GM19395 (cell line): ENCODE results near the gene DNMT3L.
"Not testable (repeated sequence)": the region's sequence is repeated elsewhere in the genome, so short reads cannot be mapped to it uniquely, and the experiment has no call there.

ENCODE experiments used
- ATAC-seq: cut with Tn5 transposase; IDR thresholded peaks from one replicate; pipeline ENCODE4 v1.9.1; 2021; ENCODE audit warnings: mild to moderate bottlenecking, moderate library complexity; ENCODE audit not compliant: unreplicated experiment

DNMT3L gene

DNA sequence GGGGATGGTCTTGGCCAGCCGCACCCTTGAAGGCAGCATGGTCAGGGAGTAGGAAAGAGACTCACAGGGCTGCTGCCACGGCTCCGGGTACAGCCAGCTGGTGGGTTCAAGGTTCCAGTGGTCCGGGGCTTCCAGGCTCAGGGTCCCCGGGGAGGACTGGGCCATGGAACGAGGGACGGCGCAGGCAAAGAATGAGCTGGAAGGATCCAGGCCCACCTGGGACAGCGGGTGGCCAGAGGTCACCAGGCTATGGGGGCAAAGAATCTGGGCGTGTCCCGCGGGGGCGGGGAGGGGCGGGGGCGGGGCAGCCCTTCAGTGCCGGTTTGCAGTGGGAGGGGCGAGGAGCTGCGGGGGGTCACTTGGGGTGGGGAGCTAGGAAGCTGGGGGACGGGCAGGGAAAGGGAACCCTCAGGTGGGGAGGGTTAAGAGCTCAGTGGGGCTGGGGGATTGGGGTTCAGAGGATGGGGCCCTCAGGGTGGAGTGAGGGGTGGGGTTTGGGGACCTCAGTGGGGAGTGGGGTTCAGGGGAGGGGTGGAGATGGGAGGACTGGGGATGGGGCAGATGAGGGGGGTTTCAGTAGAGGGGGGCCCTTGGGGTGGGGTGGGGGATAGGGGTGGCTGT is at the start of gene DNMT3L:
DNMT3L (minus strand) TSS at position 223 of the 621 bp plus-strand sequence. CDS start 638 bp downstream, outside the sequence.
- ATAC-seq = no peak

DNA sequence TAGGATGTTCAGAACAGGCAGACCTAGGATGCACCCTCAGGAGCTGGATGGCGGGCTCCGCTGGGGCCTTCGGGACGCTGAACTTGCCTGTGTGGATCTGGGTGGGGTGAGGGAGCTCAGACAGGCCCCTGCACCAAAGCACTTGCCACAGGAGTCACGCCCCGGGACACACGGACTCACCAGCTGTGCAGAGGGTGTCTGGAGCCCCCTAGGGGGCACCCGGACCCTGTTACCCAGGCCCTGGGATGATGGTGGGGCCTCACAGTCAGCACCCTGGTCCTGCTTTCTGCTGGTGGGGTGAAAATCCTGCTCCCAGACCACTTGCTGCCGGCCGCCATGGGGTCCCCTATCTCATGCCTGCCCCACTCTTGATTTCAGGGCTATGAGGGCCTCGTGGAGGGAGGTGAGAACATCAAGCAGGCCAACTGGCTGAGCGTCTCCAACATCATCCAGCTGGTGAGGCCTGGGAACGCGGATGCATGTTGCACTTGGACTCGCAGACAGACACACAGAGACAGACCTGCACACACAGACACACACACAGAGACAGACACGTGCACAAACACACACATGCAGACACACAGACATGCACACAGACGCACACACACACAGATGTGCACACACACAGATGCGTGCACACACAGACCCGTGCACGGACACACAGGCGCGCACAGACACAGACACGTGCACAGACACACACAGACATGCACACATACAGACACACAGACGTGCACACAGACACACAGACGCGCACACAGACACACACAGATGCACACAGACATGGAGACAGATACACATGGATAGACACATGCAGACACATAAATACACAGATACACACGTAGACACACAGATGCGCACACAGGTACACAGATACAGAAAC is 49.2 kb upstream of the DNMT3L start:
- no peak for ATAC-seq

DNA sequence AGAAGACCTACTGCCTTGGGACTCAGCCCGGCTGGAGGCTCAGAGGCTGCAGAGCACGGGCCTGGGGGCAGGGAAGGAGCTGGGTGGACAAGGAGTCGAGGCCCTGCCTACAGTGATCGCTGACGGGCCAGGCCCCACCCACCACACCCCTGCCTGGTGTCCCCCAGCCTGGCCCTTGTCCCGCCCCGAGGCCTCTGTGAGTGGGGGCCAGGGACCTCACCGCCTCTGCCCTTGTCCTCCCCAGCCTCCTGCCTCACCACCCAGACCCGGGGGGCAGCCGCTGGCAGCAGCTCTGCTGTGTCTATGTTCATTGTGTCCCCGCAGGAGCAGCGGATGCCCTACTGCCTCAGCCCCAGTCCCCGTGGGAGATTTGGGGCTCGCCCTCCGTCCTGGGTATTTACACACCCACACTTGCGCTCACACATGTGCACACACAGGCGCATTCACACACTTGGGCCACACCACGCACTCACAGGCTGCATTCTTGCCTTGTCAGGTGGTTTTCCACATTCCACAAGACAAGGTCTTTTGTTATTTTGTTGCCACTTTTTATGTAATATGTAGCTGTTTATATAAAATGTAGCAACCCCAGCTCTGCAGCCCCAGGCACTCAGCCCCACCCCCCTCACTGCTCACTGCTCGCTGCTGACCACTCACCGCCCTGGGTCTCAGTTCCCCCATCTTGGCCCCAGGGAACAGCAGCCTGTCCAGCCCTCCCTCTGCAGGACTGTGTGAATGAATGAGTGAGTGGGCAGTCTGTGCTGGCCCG is 45.4 kb upstream of the DNMT3L start:
- no peak for ATAC-seq

DNA sequence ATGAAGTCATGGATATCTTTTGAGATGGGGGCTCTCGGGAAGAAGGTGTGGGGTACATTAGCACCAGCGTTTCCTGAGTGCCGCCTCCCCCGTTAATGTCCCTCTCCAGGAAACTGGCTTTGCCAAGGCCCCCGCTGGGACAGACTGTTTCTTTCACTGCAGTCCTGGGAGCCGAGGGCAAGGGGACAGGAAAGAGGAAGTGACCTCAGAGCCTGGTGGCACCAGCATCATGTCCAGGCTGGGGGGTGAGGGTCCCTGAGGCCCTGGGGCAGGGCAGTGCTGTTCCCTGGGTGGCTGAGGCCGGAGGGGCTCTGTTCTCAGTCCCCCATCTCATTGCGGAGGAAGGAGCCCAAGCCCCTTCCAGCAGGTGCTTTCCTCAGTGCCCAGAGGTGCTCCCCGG is 44.0 kb upstream of the DNMT3L start:
- ATAC-seq = no peak

DNA sequence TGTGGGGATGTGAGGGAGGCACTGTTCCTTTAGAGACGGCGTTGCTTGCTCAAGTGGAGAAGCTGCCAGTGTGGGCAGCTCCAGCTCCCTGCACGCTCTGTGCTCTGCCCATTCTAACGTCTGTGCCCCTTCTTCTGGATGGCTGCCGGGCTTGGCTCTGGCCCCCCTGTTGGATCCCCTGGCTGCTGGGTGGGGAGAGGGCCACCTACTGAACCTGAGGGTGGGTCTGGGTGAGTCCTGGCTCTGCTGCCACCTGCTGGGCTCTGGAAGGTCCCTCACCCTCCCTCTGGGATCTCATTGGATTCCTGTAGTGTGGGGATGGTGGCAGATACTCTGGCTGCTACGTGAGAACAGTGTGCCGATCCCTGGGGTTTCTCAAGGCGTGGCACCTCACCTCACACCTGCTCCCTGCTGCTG is 43.2 kb upstream of the DNMT3L start:
- no peak for ATAC-seq

DNA sequence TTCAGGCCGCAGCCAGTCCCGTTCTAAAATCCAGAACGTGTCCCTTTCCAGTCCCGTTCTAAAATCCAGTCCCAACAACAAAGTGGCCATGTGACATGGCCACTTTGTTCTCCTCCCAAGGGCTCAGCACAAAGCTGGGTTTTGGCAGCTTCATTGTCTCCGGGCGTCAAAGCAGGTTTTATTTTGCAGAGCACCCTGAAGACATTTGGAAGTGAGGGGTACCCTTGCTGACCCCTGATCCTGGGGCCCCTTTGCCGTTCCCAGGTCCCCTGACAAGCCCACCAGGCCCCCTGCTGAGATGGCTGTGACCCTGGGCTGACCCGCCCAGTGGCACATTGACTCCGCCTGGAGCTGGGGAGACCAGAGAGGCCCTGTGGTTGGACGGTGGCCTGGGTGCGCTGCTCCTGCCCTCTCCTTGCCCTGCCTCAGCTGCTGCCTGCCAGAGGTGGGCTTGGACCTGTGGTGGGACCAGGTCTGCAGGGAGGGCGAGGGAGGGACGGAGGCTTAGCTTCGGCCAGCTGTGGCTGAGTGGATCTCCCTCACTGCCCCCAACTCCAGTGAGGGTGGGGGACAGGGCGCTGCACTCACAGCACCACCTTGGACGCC is 42.4 kb upstream of the DNMT3L start:
- ATAC-seq = no peak

DNA sequence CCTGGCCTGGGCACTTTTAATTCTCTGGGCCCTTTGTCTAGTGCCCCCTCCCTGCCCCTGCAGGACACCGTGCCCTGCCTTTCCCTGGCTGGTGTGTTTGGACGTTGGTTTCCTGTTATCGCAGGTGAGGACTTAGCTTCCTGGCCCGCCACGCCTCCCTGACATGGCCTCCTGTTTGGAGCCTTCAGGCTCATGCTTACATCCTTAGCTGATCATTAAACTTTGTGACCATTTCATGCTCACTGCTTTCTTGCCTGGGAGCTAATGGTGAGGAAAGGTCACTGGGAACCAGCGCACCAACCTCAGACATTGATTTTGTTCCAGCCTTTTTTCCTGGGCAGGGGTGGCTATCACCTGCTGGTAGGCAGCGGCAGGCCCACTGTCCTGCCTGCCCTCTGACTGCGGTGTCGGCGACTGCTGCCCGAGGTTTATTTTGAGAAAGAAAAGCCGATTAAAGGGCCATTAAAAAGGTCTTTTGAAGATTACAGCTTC is 41.8 kb upstream of the DNMT3L start:
- ATAC-seq = no peak

DNA sequence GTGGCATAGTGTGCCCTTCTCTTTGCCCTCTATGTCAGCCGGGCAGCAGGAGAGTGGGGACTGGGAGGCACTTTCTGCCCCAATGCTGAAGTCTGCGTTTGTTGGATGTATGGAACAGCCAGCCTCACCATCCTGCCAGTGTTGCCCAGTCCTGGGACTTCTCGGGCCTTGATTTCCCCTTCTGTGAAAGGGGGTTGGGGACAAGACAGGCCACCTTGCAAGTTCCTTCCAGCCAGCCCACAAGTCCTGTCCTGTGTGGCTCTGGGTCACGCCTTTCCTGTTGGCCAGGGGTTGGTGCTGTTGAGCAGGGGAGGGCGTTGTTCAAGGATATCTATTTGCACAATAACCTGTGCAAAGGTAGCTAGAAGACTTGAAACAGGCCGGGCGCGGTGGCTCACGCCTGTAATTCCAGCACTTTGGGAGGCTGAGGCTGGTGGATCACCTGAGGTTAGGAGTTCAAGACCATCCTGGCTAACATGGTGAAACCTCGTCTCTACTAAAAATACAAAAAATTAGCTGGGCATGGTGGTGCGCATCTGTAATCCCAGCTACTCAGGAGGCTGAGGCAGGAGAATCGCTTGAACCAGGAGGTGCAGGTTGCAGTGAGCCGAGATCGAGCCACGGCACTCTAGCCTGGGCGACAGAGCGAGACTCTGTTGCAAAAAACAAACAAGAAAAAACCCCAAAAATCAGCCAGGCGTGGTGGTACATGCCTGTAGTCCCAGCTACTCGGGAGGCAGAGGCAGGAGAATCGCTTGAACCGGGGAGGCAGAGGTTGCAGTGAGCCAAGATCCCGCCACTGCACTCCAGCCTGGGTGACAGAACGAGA is 41.1 kb upstream of the DNMT3L start:
- not testable (repeated sequence) for ATAC-seq

DNA sequence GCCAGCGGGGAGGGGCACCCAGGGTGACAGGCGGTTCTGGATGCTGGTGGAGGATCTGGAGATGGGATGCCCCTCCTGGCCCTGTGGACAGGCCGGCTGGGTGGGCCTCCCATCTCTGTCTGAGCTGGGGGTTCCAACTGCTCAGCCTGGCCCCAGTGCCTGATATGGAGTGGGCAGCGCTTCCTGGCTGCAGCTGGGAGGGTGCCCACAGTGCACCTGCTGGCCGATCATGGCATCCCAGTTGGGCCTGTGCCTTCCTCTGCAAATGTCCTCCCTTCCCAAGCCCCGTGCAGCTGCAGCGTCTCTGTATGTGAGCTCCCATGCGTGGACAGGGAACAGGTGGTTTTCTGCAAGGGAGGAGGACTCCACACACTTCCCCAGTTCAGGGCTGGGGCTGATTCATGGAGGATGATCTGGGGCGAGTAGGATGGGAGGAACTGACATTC is 40.3 kb upstream of the DNMT3L start:
- ATAC-seq = no peak

DNA sequence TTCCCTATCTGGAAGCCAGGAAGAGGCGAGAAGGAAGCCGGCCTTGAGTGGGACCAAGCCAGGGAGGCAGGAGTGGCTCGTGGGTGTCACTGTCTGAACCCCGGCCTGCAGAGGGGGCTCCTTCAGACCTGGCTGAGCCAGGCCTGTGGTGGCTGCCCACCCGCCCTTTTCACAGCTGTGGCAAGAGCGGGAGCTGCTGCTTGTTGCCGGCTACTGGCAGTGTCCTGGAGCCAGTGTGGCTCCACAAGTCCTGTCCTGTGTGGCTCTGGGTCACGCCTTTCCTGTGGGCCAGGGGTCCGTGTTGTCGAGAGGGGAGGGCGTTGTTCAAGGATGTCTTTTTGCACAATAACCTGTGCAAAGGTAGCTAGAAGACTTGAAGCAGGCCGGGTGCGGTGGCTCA is 39.4 kb upstream of the DNMT3L start:
- ATAC-seq = no peak

DNA sequence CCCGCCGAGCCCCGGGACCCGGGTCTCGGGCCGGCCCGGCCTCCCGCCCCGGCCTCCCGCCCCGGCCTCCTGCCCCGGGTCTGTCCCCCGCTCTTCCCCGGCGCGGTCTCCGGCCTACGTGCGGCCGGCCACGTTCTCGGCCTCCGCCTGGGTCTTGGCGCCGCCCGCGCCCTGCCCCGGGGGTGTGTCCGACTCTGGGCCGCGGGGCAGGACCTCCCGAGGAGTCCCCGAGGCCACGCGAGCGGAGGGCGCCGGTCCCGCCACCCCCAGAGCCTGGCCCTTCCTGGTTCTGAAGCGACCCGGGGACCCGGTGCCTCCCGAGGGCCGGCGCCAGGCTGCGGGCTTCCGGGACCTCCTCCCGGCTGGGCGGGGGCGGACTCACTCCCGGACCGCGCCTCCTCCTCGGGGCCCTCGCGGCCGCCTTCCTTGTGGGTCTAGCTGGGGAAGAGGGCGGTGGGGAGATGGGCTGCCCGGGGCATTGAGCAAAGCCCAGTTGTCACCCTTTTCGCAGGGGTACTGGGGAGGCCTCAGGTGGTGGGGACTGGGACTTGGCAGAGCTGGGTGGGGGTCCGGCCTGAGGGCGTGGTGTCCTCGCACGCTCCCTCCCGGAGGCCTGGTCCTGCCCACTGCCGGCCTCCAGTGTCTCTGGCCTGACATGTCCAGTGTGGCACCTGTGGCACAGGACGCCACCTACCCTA is 38.7 kb upstream of the DNMT3L start:
- peak; percentile 40 for ATAC-seq

DNA sequence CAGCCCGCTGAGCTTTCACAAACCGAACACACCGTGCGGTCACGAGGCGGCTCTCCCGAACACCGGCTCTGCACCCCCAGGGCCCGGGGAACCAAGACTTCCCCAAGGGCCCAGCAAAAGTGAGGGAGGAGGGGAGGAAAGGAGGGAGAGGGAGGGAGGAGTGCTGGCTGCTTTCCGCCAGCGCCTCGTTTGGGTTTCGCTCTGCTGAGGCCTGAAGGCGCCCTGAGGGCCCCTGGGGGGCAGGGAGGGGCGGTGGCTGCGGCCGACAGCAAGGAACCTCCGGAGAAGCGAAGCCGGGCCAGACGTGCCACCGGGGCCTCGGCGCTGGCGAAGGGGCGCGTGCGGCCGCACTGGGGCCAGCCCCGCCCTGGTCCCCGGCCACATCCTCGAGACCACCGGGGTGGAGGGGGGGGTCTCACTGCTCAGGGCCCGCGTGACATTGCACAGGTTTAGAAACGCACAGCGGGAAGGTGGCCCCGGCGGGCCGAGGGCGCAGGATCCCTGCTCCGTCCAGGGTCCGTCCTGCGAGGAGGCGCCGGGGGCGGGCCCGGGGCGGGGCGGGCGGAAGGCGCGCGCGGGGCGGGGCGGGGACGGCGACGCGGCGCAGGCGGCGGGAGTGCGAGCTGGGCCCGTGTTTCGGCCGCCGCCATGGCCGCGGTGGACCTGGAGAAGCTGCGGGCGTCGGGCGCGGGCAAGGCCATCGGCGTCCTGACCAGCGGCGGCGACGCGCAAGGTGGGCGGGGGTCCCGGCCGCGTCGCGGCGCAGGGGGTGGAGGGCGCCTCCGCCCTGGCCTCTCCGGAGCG is 38.0 kb upstream of the DNMT3L start, which contains the start of gene PFKL:
PFKL (plus strand) TSS at position 596 of the 804 bp plus-strand sequence; CDS start at position 649, 53 bp downstream.
- ATAC-seq = peak; percentile 65

DNA sequence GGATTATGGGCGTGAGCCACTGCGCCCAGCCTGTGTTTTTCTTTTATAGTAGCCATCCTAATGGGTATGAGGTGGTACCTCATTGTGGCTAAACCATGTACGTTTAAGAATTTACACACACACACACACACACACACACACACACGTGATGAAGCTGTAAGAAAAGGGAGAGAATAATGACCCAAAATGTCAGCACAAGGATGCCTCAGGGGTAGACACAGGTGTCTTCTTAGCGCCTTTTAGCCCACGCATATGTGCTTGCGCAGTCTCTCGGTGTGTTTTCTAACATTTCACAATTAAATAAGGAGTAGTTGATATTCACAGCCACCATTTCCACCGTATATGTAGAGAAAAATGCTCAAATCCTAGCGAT is 37.4 kb upstream of the DNMT3L start:
- ATAC-seq = no peak

DNA sequence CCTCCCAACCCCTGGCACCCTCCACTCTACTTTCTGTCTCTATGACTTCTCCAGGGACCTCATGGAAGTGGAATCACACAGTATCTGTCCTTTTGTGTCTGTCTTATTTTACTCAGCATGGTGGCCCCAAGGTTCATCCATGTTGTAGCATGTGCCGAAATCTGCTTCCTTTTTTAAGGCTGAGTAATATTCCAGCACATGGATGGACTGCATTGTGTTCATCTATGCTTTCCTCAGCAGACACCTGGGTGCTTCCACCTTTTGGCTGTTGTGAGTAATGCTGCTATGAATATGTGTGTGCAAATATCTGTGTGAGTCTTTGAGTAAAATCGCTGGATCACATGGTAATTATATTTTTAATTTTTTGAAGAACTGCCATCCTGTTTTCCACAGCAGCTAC is 36.6 kb upstream of the DNMT3L start:
- ATAC-seq = no peak

DNA sequence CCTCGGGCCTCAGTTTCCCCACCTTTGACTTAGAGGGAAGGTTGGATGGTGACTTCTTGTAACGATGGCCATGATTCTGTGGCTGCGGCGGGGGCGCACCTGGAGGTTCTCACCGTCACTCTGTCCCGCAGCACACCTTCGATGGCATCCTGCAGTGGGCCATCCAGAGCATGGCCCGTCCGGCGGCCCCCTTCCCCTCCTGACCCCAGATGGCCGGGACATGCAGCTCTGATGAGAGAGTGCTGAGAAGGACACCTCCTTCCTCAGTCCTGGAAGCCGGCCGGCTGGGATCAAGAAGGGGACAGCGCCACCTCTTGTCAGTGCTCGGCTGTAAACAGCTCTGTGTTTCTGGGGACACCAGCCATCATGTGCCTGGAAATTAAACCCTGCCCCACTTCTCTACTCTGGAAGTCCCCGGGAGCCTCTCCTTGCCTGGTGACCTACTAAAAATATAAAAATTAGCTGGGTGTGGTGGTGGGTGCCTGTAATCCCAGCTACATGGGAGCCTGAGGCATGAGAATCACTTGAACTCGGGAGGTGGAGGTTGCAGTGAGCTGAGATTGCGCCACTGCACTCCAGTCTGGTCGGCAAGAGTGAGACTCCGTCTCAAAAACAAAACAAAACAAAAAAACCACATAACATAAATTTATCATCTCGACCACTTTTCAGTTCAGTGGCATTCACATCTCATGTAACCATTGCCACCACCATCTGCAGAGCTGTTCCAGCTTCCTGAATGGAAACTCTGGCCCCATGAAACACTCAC is 36.0 kb upstream of the DNMT3L start:
- ATAC-seq = no peak

DNA sequence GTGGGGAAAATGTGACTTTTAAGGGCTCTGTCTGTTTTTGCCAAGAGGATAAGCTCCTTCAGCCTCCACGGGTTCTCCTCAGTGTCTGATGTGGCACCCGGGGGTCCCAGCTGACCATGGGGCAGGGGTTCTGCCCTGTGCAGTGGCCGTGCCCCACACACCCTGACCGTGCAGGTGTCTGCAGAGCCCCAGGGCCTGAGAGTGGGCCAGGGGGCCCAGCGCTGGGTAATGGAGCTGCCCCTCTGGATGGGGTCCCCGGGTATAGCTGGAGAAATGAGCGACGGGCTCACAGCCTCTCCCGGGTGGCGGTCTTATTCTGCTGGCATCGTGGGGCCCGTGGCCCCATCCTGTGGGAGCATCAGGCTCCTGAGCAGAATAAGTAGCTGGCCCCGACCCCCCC is 35.2 kb upstream of the DNMT3L start:
- ATAC-seq = no peak

DNA sequence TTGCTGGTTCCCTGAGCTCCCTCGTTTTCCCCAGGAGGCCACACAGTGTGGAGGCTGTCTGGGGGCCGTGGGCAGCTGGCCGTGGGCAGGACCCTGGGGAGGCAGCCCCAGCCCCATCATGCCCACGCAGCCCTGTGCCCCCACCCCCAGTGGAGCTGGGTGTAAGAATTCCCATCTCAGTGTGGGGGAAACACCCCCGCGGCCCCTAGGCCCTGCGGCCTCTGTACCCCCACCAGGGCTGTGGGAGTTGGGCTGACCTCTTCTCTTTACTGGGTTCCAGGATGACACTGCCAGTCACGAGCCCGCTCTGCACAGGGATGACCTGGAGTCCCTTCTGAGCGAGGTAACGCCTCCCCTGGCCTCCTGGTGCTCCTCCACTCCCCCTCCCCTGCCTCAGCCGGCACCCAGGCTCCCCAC is 34.4 kb upstream of the DNMT3L start:
- ATAC-seq = no peak

DNA sequence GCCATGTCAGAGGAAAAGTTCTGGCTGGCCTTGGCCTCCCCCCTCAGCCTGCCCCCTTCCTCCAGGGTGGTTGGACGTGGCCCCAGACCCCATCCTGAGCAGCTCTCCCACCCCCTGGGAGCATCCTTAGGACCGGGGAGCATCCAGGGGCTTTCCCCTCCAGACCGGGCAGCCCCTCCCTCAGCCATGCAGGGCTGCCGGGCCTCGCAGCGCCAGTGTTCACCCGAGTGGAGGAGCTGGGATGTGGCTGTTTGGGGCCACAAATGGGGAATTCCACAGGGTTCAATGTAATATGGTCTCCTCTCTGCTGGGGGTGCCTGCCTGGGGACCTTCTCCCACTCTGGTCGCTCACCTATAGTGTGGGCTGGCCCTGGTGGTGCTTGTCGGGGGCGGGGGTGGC is 33.9 kb upstream of the DNMT3L start:
- ATAC-seq = no peak
